Activated T-cell treated with anti-CD3 and anti-CD28 coated beads for 24 hours (primary cell): ENCODE measurements around the gene PSMC5.

Experiments used
- DNase-seq: peaks from one replicate; pipeline ENCODE4 v3.0.0-alpha.2; 2020; ENCODE audit warnings: low read depth

The PSMC5 gene

GRCh38 chr17:63821804-63822203 lies 5.4 kb upstream of the PSMC5 start:
- DNase-seq: no peak

GRCh38 chr17:63822537-63822936 lies 4.7 kb upstream of the PSMC5 start:
- DNase-seq: no peak

- DNase-seq: no peak
Measured at GRCh38 chr17:63823659-63824331, 3.4 kb upstream of the PSMC5 start.

- no peak for DNase-seq
Measured at GRCh38 chr17:63824362-63824761, 2.9 kb upstream of the PSMC5 start.

GRCh38 chr17:63826468-63827001 lies 696 bp upstream of the PSMC5 start:
- no peak for DNase-seq

DNA sequence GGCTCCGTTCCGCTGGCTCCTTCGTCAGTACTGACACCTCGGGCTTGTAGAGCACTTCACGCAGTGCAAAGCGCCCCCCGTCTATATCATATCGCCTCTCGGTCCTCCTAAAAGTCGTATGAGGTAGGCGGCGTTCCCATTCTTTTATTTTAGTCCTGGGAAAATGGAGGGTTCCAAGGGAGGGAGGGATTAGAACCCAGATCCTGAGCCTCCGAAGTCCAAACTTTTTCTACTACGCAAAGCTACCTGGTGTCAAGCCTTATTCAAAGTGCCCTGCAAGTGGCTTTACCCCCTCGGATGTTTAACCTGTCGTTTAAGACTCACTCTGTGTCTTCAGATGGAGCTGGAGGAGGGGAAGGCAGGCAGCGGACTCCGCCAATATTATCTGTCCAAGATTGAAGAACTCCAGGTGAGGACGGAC lies 580 bp downstream of the PSMC5 start:
- no peak for DNase-seq

- DNase-seq: no peak
Measured at GRCh38 chr17:63828936-63829335, 1.7 kb downstream of the PSMC5 start.

DNA sequence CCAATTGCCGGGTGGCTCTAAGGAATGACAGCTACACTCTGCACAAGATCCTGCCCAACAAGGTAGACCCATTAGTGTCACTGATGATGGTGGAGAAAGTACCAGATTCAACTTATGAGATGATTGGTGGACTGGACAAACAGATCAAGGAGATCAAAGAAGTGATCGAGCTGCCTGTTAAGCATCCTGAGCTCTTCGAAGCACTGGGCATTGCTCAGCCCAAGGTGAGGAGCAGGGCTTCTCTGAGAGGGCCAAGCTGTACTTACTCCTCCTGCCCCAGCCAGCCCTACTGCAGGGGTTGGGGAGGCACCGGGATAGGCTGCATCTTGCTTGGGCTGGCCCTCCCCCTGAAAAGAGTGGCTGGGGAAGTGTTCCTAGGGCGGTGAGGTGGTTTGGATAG lies 3.0 kb downstream of the PSMC5 start:
- DNase-seq: no peak

DNA sequence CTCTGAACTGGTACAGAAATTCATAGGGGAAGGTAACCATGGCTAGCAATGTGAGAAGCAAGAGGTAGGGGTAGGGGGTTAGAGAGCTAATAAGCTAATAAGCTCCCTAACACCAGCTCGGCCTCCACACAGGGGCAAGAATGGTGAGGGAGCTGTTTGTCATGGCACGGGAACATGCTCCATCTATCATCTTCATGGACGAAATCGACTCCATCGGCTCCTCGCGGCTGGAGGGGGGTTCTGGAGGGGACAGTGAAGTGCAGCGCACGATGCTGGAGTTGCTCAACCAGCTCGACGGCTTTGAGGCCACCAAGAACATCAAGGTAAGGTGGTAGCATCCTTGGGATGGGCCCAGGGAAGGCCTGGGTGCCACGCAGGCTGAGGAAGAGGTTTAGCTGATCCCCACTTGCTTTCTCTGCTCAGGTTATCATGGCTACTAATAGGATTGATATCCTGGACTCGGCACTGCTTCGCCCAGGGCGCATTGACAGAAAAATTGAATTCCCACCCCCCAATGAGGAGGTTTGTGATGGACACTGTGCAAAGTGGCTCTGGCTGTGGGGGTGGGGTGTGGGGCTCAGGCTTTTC lies 3.8 kb downstream of the PSMC5 start:
- no peak for DNase-seq

DNA sequence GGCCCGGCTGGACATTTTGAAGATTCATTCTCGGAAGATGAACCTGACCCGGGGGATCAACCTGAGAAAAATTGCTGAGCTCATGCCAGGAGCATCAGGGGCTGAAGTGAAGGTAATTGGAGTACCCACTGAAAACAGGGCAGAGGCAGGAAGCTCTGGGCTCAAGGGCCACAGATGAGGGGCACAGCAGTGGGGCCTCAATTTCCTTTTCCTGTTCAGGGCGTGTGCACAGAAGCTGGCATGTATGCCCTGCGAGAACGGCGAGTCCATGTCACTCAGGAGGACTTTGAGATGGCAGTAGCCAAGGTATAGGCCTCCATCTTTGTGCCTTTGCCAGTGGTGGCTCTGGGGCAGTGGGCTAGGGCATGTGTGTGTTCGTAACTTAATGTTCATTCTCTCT lies 4.3 kb downstream of the PSMC5 start:
- DNase-seq: no peak

- no peak for DNase-seq
Measured at GRCh38 chr17:63832014-63832413, 4.8 kb downstream of the PSMC5 start.

- DNase-seq: no peak
Measured at GRCh38 chr17:63832455-63832854, 5.2 kb downstream of the PSMC5 start.

GRCh38 chr17:63833026-63833740 lies 6.0 kb downstream of the PSMC5 start:
- DNase-seq: no peak

DNA sequence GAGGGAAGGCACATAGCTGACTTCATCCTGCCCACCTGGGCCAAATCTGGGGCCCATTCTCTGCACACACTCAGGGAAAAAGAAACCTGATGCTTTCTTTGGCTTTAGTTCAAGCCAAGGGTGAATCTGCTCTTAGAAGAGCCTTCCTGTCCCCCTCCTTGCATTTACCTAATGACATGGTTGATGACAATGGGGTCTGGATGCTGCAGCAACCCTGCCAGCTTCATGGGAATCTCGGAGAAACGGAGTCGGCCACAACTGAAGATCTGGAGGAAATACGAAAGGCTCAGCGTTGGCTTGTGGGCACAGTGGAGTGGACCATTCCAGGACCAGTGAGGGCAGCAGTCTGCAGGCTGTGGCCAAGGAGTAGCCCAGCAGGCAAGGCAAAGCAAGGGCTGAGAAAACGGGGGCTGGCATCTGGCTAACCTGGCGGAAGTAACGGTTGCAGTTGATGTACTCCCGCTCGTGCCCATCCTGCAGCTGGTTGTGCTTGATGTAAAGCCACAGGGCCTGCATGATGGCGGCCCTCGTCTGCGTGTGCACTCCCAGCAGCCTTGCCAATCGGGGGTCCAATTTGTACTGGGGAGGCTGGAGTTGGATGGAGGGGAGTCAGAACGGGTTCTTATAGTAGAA lies 6.6 kb downstream of the PSMC5 start:
- no peak for DNase-seq

DNA sequence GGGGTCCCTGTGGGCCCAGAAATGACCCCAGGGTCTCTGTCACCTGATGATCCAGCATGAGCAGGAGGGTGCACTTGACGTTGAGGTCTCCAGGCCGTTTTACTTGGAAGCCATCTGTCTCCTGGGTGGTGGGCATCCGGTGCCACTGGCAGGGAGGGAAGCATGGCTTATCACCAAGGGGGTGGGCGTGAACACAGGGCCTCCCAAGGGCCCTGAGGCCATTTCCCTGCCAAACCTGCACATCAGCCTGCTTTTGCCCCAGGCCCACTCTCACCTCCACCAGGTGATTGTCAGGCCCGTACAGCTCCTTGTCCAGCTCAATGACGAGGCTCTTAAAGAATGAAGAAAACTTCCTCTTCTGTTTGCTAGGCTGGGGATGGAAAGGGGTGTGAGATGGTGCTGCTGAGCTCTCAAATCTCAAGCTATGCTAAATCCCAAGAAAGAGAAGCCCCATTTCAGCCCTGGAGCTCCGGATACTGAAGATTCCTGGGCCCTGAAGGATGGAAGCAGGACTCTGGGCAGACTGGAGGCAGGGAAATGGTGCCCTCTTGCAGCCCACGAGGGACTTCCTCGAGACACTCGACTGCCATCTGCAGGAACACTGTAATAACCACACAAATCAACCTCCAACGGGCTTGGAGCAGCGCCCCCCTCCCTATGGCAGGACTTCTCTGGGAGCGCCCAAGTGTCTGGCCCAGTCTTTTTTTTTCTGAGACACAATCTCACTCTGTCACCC lies 7.4 kb downstream of the PSMC5 start:
- peak; percentile 38 for DNase-seq

GRCh38 chr17:63835167-63835720 lies 8.0 kb downstream of the PSMC5 start:
- DNase-seq: no peak

- DNase-seq: no peak
Measured at GRCh38 chr17:63836811-63837210, 9.6 kb downstream of the PSMC5 start.

- DNase-seq: no peak
Measured at GRCh38 chr17:63837480-63837879, 10.2 kb downstream of the PSMC5 start.

GRCh38 chr17:63837962-63838600 lies 10.8 kb downstream of the PSMC5 start:
- DNase-seq: no peak

- DNase-seq: no peak
Measured at GRCh38 chr17:63838631-63839171, 11.5 kb downstream of the PSMC5 start.
